ENCODE results near the gene KLHL3. TPM values are rescaled to one million over a fixed set of nuclear protein-coding genes. Genes with fewer than 3 reads are reported as not detected.

KLHL3 gene
- total RNA-seq, 2 experiments from 2014 or later: 9.2 to 10.8 TPM

Other genes starting within 250 kb of the KLHL3 start
- under 1 TPM in 1 of 2 experiments, not detected in 1; 0.12 TPM for gene SPOCK1, start 236.8 kb downstream of the KLHL3 start, total RNA-seq
- gene HNRNPA0, start 18.3 kb upstream of the KLHL3 start, total RNA-seq: 10 to 100 TPM; 44.3 to 44.6 TPM
- not detected for gene MYOT, start 131.8 kb upstream of the KLHL3 start, total RNA-seq
- not detected for gene PKD2L2, start 153.4 kb upstream of the KLHL3 start, total RNA-seq